Stimulated activated naive CD8-positive, alpha-beta T cell treated with anti-CD3 and anti-CD28 coated beads, Interleukin-15, Interleukin-2, amounts not matched to agents 100 ng/mL and 50 ng/mL, for 24 hours (primary cell): ENCODE results near the gene ARID1B.

ENCODE experiments used
- H3K27ac Mint-ChIP-seq: one replicate; pipeline ENCODE4 v1.8.0; 2021; ENCODE audit warnings: mild to moderate bottlenecking, mixed read lengths
- H3K27me3 Mint-ChIP-seq: one replicate; pipeline ENCODE4 v1.8.0; 2021; ENCODE audit warnings: mixed read lengths
- H3K36me3 Mint-ChIP-seq: one replicate; pipeline ENCODE4 v1.8.0; 2021; ENCODE audit warnings: low read depth, mixed read lengths
- H3K4me1 Mint-ChIP-seq: one replicate; pipeline ENCODE4 v1.8.0; 2021; ENCODE audit warnings: low read depth, mixed read lengths
- H3K4me3 Mint-ChIP-seq: one replicate; pipeline ENCODE4 v1.8.0; 2021; ENCODE audit warnings: mild to moderate bottlenecking, mixed read lengths
- H3K9me3 Mint-ChIP-seq: one replicate; pipeline ENCODE4 v1.8.0; 2021; ENCODE audit warnings: mixed read lengths

Gene ARID1B

GRCh38 chr6:156796627-156797026, 19.4 kb downstream of the ARID1B start:
- Mint-ChIP-seq H3K4me3 (no peak overlapping the region), H3K27ac (peak overlapping the region; percentile 52), H3K9me3 (no peaks in the 10 kb centered on the region)

GRCh38 chr6:156797901-156798735, 20.9 kb downstream of the ARID1B start:
- Mint-ChIP-seq H3K9me3 (peaks cover 3% of the 10 kb centered on the region), H3K27ac (no peak overlapping the region), H3K4me1 (peaks cover 80% of the 10 kb centered on the region)

More at GRCh38 chr6:156796627-156797026, 19.4 kb downstream of the ARID1B start:
- Mint-ChIP-seq H3K36me3 (peaks cover 26% of the 10 kb centered on the region), H3K4me1 (peaks cover 82% of the 10 kb centered on the region), H3K27me3 (no peaks in the 10 kb centered on the region)

GRCh38 chr6:156801712-156802111, 24.5 kb downstream of the ARID1B start:
- Mint-ChIP-seq H3K9me3 (peaks cover 11% of the 10 kb centered on the region), H3K27me3 (no peaks in the 10 kb centered on the region), H3K36me3 (peaks cover 53% of the 10 kb centered on the region), H3K27ac (no peak overlapping the region), H3K4me3 (no peak overlapping the region), H3K4me1 (peaks cover 79% of the 10 kb centered on the region)

More at GRCh38 chr6:156797901-156798735, 20.9 kb downstream of the ARID1B start:
- Mint-ChIP-seq H3K4me3 (no peak overlapping the region), H3K36me3 (peaks cover 33% of the 10 kb centered on the region), H3K27me3 (no peaks in the 10 kb centered on the region)

- Mint-ChIP-seq H3K9me3 (peaks cover 11% of the 10 kb centered on the region), H3K4me1 (peaks cover 80% of the 10 kb centered on the region), H3K36me3 (peaks cover 44% of the 10 kb centered on the region), H3K27ac (peak overlapping the region; percentile 76), H3K27me3 (no peaks in the 10 kb centered on the region), H3K4me3 (peak overlapping the region; percentile 23)
These were observed 26.2 kb downstream of the ARID1B start for GRCh38 chr6:156803353-156803752.

- Mint-ChIP-seq H3K9me3 (peaks cover 11% of the 10 kb centered on the region), H3K27ac (peak overlapping the region; percentile 76), H3K27me3 (no peaks in the 10 kb centered on the region), H3K36me3 (peaks cover 36% of the 10 kb centered on the region), H3K4me1 (peaks cover 81% of the 10 kb centered on the region), H3K4me3 (no peak overlapping the region)
These were observed 27.2 kb downstream of the ARID1B start for GRCh38 chr6:156804402-156804801.

- H3K27ac Mint-ChIP-seq = peak overlapping the region; percentile 5
- no peaks in the 10 kb centered on the region for H3K27me3 Mint-ChIP-seq
- peaks cover 35% of the 10 kb centered on the region for H3K36me3 Mint-ChIP-seq
- peaks cover 14% of the 10 kb centered on the region for H3K9me3 Mint-ChIP-seq
- peaks cover 94% of the 10 kb centered on the region for H3K4me1 Mint-ChIP-seq
- no peak overlapping the region for H3K4me3 Mint-ChIP-seq
These were observed 29.0 kb downstream of the ARID1B start for GRCh38 chr6:156806155-156806554.

- peaks cover 14% of the 10 kb centered on the region for H3K9me3 Mint-ChIP-seq
- H3K36me3 Mint-ChIP-seq = peaks cover 28% of the 10 kb centered on the region
- peaks cover 95% of the 10 kb centered on the region for H3K4me1 Mint-ChIP-seq
- H3K4me3 Mint-ChIP-seq = peak overlapping the region; percentile 46
- no peak overlapping the region for H3K27ac Mint-ChIP-seq
- H3K27me3 Mint-ChIP-seq = no peaks in the 10 kb centered on the region
These were observed 29.9 kb downstream of the ARID1B start for GRCh38 chr6:156807028-156807427.

GRCh38 chr6:156807795-156808194, 30.6 kb downstream of the ARID1B start:
- Mint-ChIP-seq H3K27me3 (no peaks in the 10 kb centered on the region), H3K4me3 (peak overlapping the region; percentile 2), H3K27ac (peak overlapping the region; percentile 77), H3K4me1 (peaks cover 96% of the 10 kb centered on the region), H3K36me3 (peaks cover 28% of the 10 kb centered on the region), H3K9me3 (peaks cover 14% of the 10 kb centered on the region)

- H3K27ac Mint-ChIP-seq = peak overlapping the region; percentile 77
- peaks cover 23% of the 10 kb centered on the region for H3K36me3 Mint-ChIP-seq
- H3K4me3 Mint-ChIP-seq = peak overlapping the region; percentile 2
- no peaks in the 10 kb centered on the region for H3K27me3 Mint-ChIP-seq
- H3K4me1 Mint-ChIP-seq = peaks cover 92% of the 10 kb centered on the region
- H3K9me3 Mint-ChIP-seq = peaks cover 9% of the 10 kb centered on the region
These were observed 31.1 kb downstream of the ARID1B start for GRCh38 chr6:156808287-156808686.

- peaks cover 92% of the 10 kb centered on the region for H3K4me1 Mint-ChIP-seq
- peaks cover 3% of the 10 kb centered on the region for H3K9me3 Mint-ChIP-seq
- peaks cover 15% of the 10 kb centered on the region for H3K36me3 Mint-ChIP-seq
- H3K27me3 Mint-ChIP-seq = no peaks in the 10 kb centered on the region
- peak overlapping the region; percentile 30 for H3K4me3 Mint-ChIP-seq
- peak overlapping the region; percentile 13 for H3K27ac Mint-ChIP-seq
These were observed 31.9 kb downstream of the ARID1B start for GRCh38 chr6:156809034-156809433.

GRCh38 chr6:156809446-156810178, 32.4 kb downstream of the ARID1B start:
- H3K27ac Mint-ChIP-seq = peak overlapping the region; percentile 78
- peak overlapping the region; percentile 30 for H3K4me3 Mint-ChIP-seq
- peaks cover 3% of the 10 kb centered on the region for H3K9me3 Mint-ChIP-seq
- no peaks in the 10 kb centered on the region for H3K27me3 Mint-ChIP-seq
- peaks cover 10% of the 10 kb centered on the region for H3K36me3 Mint-ChIP-seq
- H3K4me1 Mint-ChIP-seq = peaks cover 92% of the 10 kb centered on the region

GRCh38 chr6:156814036-156814581, 36.9 kb downstream of the ARID1B start:
- Mint-ChIP-seq H3K9me3 (peaks cover 3% of the 10 kb centered on the region), H3K4me1 (peaks cover 85% of the 10 kb centered on the region), H3K27ac (no peak overlapping the region), H3K4me3 (no peak overlapping the region), H3K27me3 (no peaks in the 10 kb centered on the region), H3K36me3 (peaks cover 4% of the 10 kb centered on the region)

- no peaks in the 10 kb centered on the region for H3K36me3 Mint-ChIP-seq
- no peak overlapping the region for H3K27ac Mint-ChIP-seq
- H3K27me3 Mint-ChIP-seq = no peaks in the 10 kb centered on the region
- no peak overlapping the region for H3K4me3 Mint-ChIP-seq
- H3K9me3 Mint-ChIP-seq = no peaks in the 10 kb centered on the region
- peaks cover 81% of the 10 kb centered on the region for H3K4me1 Mint-ChIP-seq
These were observed 39.3 kb downstream of the ARID1B start for GRCh38 chr6:156816505-156816904.

- peak overlapping the region; percentile 37 for H3K27ac Mint-ChIP-seq
- peaks cover 8% of the 10 kb centered on the region for H3K36me3 Mint-ChIP-seq
- no peaks in the 10 kb centered on the region for H3K9me3 Mint-ChIP-seq
- H3K27me3 Mint-ChIP-seq = no peaks in the 10 kb centered on the region
- H3K4me3 Mint-ChIP-seq = no peak overlapping the region
- H3K4me1 Mint-ChIP-seq = peaks cover 87% of the 10 kb centered on the region
These were observed 43.1 kb downstream of the ARID1B start for GRCh38 chr6:156820089-156820798.
